Right hindlimb (tissue), 1 donor: ENCODE data around the gene RORB.

Source experiments
- DNase-seq: peaks from one replicate; pipeline ENCODE4 v3.0.0-alpha.2; 2018

The RORB gene

GRCh38 chr9:74496819-74497747 is at the start of gene RORB:
Gene RORB, plus strand, starts transcription at chr9:74497335. Its CDS starts 642 bp downstream, at chr9:74497977.
- peak; percentile 83 for DNase-seq

- no peak for DNase-seq
Measured at GRCh38 chr9:74447451-74448193, 49.5 kb upstream of the RORB start.

- DNase-seq, result no peak
Measured at GRCh38 chr9:74449060-74449459, 48.1 kb upstream of the RORB start.

GRCh38 chr9:74458832-74459231 is 38.3 kb upstream of the RORB start:
- DNase-seq, result no peak

GRCh38 chr9:74463825-74464224 is 33.3 kb upstream of the RORB start:
- no peak for DNase-seq

- no peak for DNase-seq
Measured at GRCh38 chr9:74478606-74479005, 18.5 kb upstream of the RORB start.

- DNase-seq, result no peak
Measured at GRCh38 chr9:74479711-74480110, 17.4 kb upstream of the RORB start.

- no peak for DNase-seq
Measured at GRCh38 chr9:74487395-74487794, 9.7 kb upstream of the RORB start.

GRCh38 chr9:74493512-74493911 is 3.6 kb upstream of the RORB start:
- DNase-seq, result no peak

GRCh38 chr9:74494490-74494889 is 2.6 kb upstream of the RORB start:
- no peak for DNase-seq

GRCh38 chr9:74496406-74496805 is 729 bp upstream of the RORB start:
- DNase-seq, result no peak

GRCh38 chr9:74497748-74498620 is 849 bp downstream of the RORB start:
- peak; percentile 33 for DNase-seq

- peak; percentile 37 for DNase-seq
Measured at GRCh38 chr9:74498621-74499095, 1.5 kb downstream of the RORB start.

- DNase-seq, result no peak
Measured at GRCh38 chr9:74499111-74499601, 2.0 kb downstream of the RORB start.

- peak; percentile 15 for DNase-seq
Measured at GRCh38 chr9:74499770-74500583, 2.8 kb downstream of the RORB start.

- DNase-seq, result peak; percentile 20
Measured at GRCh38 chr9:74500584-74500924, 3.4 kb downstream of the RORB start.

- DNase-seq, result no peak
Measured at GRCh38 chr9:74501570-74501969, 4.4 kb downstream of the RORB start.

- no peak for DNase-seq
Measured at GRCh38 chr9:74503219-74503618, 6.1 kb downstream of the RORB start.

GRCh38 chr9:74503666-74504065 is 6.5 kb downstream of the RORB start:
- no peak for DNase-seq

- DNase-seq, result no peak
Measured at GRCh38 chr9:74511333-74511732, 14.2 kb downstream of the RORB start.

- no peak for DNase-seq
Measured at GRCh38 chr9:74512416-74512815, 15.3 kb downstream of the RORB start.

GRCh38 chr9:74513221-74513620 is 16.1 kb downstream of the RORB start:
- no peak for DNase-seq
